CD14-positive monocyte (primary cell): ENCODE data around the gene RHOG. TPM values are rescaled to one million over a fixed set of nuclear protein-coding genes. Genes with fewer than 3 reads are reported as not detected.
A peak's percentile ranks its signal among the peaks of the same experiment; 100 is the strongest.

Source experiments
- DNase-seq, 3 donors: peaks; one replicate each; pipeline ENCODE4 v3.0.0-alpha.2; 2011 to 2022
- H2AFZ ChIP-seq: 2 replicates; pipeline ENCODE4 v1.6.0; 2012; ENCODE audit warnings: mild to moderate bottlenecking, low read depth, low read length, inconsistent platforms; ENCODE audit not compliant: insufficient read depth, poor library complexity, severe bottlenecking
- H3K27ac ChIP-seq, 2 donors: 1 replicate in 1 of 2; 2 replicates in 1 of 2; pipeline ENCODE4 v1.5.1; 2012 to 2013; ENCODE audit warnings: low read length in 2 of 2, control low read depth in 1 of 2, inconsistent platforms in 1 of 2, low read depth in 1 of 2, mild to moderate bottlenecking in 1 of 2
- H3K27me3 ChIP-seq, 2 donors: one replicate each; pipeline versions ENCODE4 v1.6.0 to v1.6.1; 2011 to 2013; ENCODE audit warnings: low read length in 2 of 2; ENCODE audit not compliant: control insufficient read depth in 2 of 2, insufficient read depth in 2 of 2
- H3K36me3 ChIP-seq, 2 donors: replicated peaks in 1 of 2; 1 replicate in 1 of 2; 2 replicates in 1 of 2; pipeline versions ENCODE4 v1.5.1 to v1.6.1; 2012 to 2013; ENCODE audit warnings: low read length in 2 of 2, control low read depth in 1 of 2, inconsistent platforms in 1 of 2, mild to moderate bottlenecking in 1 of 2; ENCODE audit not compliant: insufficient read depth in 2 of 2, control insufficient read depth in 1 of 2
- H3K4me1 ChIP-seq, 2 donors: 1 replicate in 1 of 2; 2 replicates in 1 of 2; pipeline versions ENCODE4 v1.5.1 to v1.6.1; 2012 to 2013; ENCODE audit warnings: low read length in 2 of 2, control low read depth in 1 of 2, inconsistent platforms in 1 of 2, mild to moderate bottlenecking in 1 of 2, moderate library complexity in 1 of 2; ENCODE audit not compliant: insufficient read depth in 2 of 2, control insufficient read depth in 1 of 2
- H3K4me2 ChIP-seq: replicated peaks from 2 replicates; pipeline ENCODE3; 2012; ENCODE audit warnings: low read length, moderate library complexity, mild to moderate bottlenecking; ENCODE audit not compliant: poor library complexity, severe bottlenecking; ENCODE audit errors: extremely low read depth
- H3K4me3 ChIP-seq, 3 experiments: fragments of 200-600 bp in 1 of 3; sonication (generic) in 1 of 3; replicated peaks in 1 of 3; 1 replicate in 2 of 3; 2 replicates in 1 of 3; pipeline ENCODE4 v1.5.1; 2011 to 2013; ENCODE audit warnings: low read length in 3 of 3, mild to moderate bottlenecking in 3 of 3, control low read depth in 2 of 3, low read depth in 2 of 3, inconsistent platforms in 1 of 3, moderate library complexity in 1 of 3
- H3K79me2 ChIP-seq: 2 replicates; pipeline ENCODE4 v1.6.0; 2012; ENCODE audit warnings: mild to moderate bottlenecking, control low read depth, inconsistent platforms, low read length, moderate library complexity; ENCODE audit not compliant: insufficient read depth
- H3K9ac ChIP-seq: 2 replicates; pipeline ENCODE4 v1.6.0; 2017; ENCODE audit warnings: low read length, mild to moderate bottlenecking; ENCODE audit not compliant: insufficient read depth, poor library complexity, severe bottlenecking
- H3K9me3 ChIP-seq, 2 donors: replicated peaks in 1 of 2; 1 replicate in 1 of 2; 2 replicates in 1 of 2; pipeline versions ENCODE4 v1.5.1 to v1.6.1; 2012 to 2013; ENCODE audit warnings: low read length in 2 of 2, control low read depth in 1 of 2; ENCODE audit not compliant: control insufficient read depth in 1 of 2, insufficient read depth in 1 of 2
- H4K20me1 ChIP-seq: 2 replicates; pipeline ENCODE4 v1.6.0; 2012; ENCODE audit warnings: mild to moderate bottlenecking, low read length, control low read depth, moderate library complexity; ENCODE audit not compliant: insufficient read depth
- H3K27ac Mint-ChIP-seq, 7 donors: one replicate each; pipeline ENCODE4 v1.8.0; 2020; ENCODE audit warnings: mild to moderate bottlenecking in 7 of 7, mixed read lengths in 7 of 7, moderate library complexity in 6 of 7, inconsistent platforms in 2 of 7
- H3K27me3 Mint-ChIP-seq, 3 donors: one replicate each; pipeline ENCODE4 v1.8.0; 2021 to 2022; ENCODE audit warnings: low read depth in 3 of 3, mild to moderate bottlenecking in 3 of 3, mixed read lengths in 3 of 3, moderate library complexity in 3 of 3, inconsistent platforms in 1 of 3
- H3K36me3 Mint-ChIP-seq, 2 donors: one replicate each; pipeline ENCODE4 v1.8.0; 2020; ENCODE audit warnings: mixed read lengths in 2 of 2, inconsistent platforms in 1 of 2, mild to moderate bottlenecking in 1 of 2
- H3K4me1 Mint-ChIP-seq: one replicate; pipeline ENCODE4 v1.8.0; 2020; ENCODE audit warnings: mild to moderate bottlenecking, mixed read lengths
- H3K4me3 Mint-ChIP-seq, 2 donors: one replicate each; pipeline ENCODE4 v1.8.0; 2020; ENCODE audit warnings: mild to moderate bottlenecking in 2 of 2, mixed read lengths in 2 of 2, moderate library complexity in 1 of 2
- H3K9me3 Mint-ChIP-seq, 7 donors: one replicate each; pipeline ENCODE4 v1.8.0; 2020 to 2022; ENCODE audit warnings: mixed read lengths in 7 of 7, mild to moderate bottlenecking in 6 of 7, moderate library complexity in 6 of 7, inconsistent platforms in 2 of 7
- WGBS: methylation state at CpG from one replicate; pipeline ENCODE4 v1.1.5; 2013; ENCODE audit warnings: missing lambda C conversion rate; ENCODE audit not compliant: insufficient coverage; 5-methylcytosine and 5-hydroxymethylcytosine counted together
- intact Hi-C, 2 donors: fragments of 100-400 bp; cut with micrococcal nuclease; formaldehyde crosslinking; loops; one replicate each; pipeline versions ENCODE4 v1.15.0 to v1.15.1; 2023
- polyA plus RNA-seq, 3 donors: library from polyadenylated mRNA; depleted of rRNA in 1 of 3; unstranded in 2 of 3; stranded (reverse) in 1 of 3; fragments of 300-500 nt in 2 of 3; fragments of >200 nt in 1 of 3; fragmentation: Illumina TruSeq in 2 of 3; gene quantifications; 1 replicate in 2 of 3; 2 replicates in 1 of 3; pipeline ENCODE4 v1.2.3, GENCODE V29; 2012 to 2021
- TF ChIP-seq, protein P1 (sequence below): fragments of 200-600 bp; IDR thresholded peaks from one replicate; pipeline ENCODE4 v1.8.0; 2022; ENCODE audit warnings: antibody characterized with exemption, mild to moderate bottlenecking

The RHOG gene
- polyA plus RNA-seq, 3 donors, result 315 to 505 (median 458) TPM

DNA sequence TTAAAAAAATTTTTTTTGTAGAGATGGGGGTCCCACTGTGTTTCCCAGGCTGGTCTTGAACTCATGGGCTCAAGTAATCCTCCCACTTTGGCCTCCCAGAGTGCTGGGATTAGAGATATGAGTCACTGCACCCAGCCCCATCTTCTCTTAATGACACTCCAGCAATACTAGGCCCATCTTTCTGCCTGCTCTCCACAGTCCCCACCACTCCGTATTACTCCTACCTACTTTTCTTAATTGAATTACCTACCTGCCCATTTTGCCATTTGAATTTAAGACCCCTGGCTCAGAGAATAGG lies 12.7 kb upstream of the RHOG start:
- intact Hi-C loops, result no loop called here
- peaks cover 28% of the 10 kb centered on the region for H4K20me1 ChIP-seq
- Mint-ChIP-seq H3K27me3 (peaks cover 0 to 2% (median 0%) of the 10 kb centered on the region in 3 donors), H3K36me3 (peaks cover 5 to 6% of the 10 kb centered on the region in 2 donors), H3K9me3 (no peaks in the 10 kb centered on the region), H3K4me3 (no peak overlapping the region), H3K4me1 (peaks cover 40% of the 10 kb centered on the region), H3K27ac (peak overlapping the region; percentile 18 to 99 (median 98))
- peaks cover 30% of the 10 kb centered on the region for H3K79me2 ChIP-seq
- no peaks in the 10 kb centered on the region for H3K36me3 ChIP-seq
- H3K27ac ChIP-seq, result peak overlapping the region in 1 of 2 donors; percentile 94
- no peak overlapping the region for H2AFZ ChIP-seq
- H3K4me3 ChIP-seq, result no peak overlapping the region
- H3K27me3 ChIP-seq, result no peaks in the 10 kb centered on the region
- DNase-seq, result no peak
- no peak overlapping the region for H3K4me2 ChIP-seq
- TF ChIP-seq, protein P1, sequence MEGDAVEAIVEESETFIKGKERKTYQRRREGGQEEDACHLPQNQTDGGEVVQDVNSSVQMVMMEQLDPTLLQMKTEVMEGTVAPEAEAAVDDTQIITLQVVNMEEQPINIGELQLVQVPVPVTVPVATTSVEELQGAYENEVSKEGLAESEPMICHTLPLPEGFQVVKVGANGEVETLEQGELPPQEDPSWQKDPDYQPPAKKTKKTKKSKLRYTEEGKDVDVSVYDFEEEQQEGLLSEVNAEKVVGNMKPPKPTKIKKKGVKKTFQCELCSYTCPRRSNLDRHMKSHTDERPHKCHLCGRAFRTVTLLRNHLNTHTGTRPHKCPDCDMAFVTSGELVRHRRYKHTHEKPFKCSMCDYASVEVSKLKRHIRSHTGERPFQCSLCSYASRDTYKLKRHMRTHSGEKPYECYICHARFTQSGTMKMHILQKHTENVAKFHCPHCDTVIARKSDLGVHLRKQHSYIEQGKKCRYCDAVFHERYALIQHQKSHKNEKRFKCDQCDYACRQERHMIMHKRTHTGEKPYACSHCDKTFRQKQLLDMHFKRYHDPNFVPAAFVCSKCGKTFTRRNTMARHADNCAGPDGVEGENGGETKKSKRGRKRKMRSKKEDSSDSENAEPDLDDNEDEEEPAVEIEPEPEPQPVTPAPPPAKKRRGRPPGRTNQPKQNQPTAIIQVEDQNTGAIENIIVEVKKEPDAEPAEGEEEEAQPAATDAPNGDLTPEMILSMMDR, result no peak
- 100% methylated on average over 1 of the region's 1 CpG for WGBS
- H3K9me3 ChIP-seq, result no peaks in the 10 kb centered on the region
- H3K4me1 ChIP-seq, result peaks cover 36 to 45% of the 10 kb centered on the region in 2 donors
- no peak overlapping the region for H3K9ac ChIP-seq

DNA sequence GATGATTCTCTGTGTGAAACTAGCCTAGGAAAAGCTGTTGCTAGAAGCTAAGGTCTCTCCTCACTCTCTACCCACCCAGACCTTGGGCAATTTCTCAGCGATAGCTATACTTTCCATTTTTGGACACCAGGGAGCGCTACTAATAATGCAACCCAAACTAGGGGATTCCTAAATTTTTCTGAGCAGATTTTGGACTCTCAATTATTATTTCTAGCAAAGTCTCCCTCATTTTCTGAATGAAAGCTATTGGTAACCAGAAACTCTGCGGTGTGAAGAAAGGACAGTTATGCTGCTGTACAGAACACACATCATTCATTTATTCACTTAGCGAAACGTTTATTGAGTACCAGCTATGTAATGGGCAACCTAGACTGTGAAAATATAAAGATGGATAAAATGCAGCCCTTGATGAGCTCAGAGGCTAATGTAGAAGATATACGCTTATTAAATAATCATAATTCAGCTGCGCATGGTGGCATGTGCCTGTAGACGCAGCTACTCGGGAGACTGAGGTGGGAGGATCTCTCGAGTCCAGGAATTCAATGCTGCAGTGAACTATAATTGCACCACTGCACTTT lies 8.6 kb upstream of the RHOG start:
- H3K4me3 ChIP-seq, result no peak overlapping the region
- H3K36me3 Mint-ChIP-seq, result no peaks in the 10 kb centered on the region
- no peaks in the 10 kb centered on the region for H3K9me3 ChIP-seq
- H3K4me2 ChIP-seq, result no peak overlapping the region
- H3K4me1 Mint-ChIP-seq, result peaks cover 14% of the 10 kb centered on the region
- no peak overlapping the region for H3K27ac ChIP-seq
- no peaks in the 10 kb centered on the region for H4K20me1 ChIP-seq
- TF ChIP-seq, protein P1, result peak; percentile 83
- H3K9me3 Mint-ChIP-seq, result peaks cover 0 to 3% (median 0%) of the 10 kb centered on the region in 7 donors
- peaks cover 0 to 4% (median 0%) of the 10 kb centered on the region in 3 donors for H3K27me3 Mint-ChIP-seq
- H3K79me2 ChIP-seq, result no peaks in the 10 kb centered on the region
- intact Hi-C loops, result loop anchor here (2.0 to 5.0 kb wide), 2 partner anchors 219 to 223 kb away; no protein-coding TSS in a partner anchor
- no peaks in the 10 kb centered on the region for H3K27me3 ChIP-seq
- WGBS, result 0% methylated on average over 1 of the region's 10 CpGs
- no peak overlapping the region for H3K9ac ChIP-seq
- no peak overlapping the region for H3K4me3 Mint-ChIP-seq
- H3K27ac Mint-ChIP-seq, result no peak overlapping the region
- H3K36me3 ChIP-seq, result no peaks in the 10 kb centered on the region
- no peak overlapping the region for H2AFZ ChIP-seq
- peaks cover 10 to 13% of the 10 kb centered on the region in 2 donors for H3K4me1 ChIP-seq
- DNase-seq, result peak; percentile 48 to 58 (median 57)
